Astrocyte of the spinal cord (primary cell): ENCODE data around the gene GPR35.

Source experiments
- DNase-seq: peaks from one replicate; pipeline ENCODE4 v3.0.0; 2011; ENCODE audit warnings: low read depth, low spot score
- H3K4me3 ChIP-seq: 2 replicates; pipeline ENCODE4 v1.5.1; 2011; ENCODE audit warnings: low read depth, mild to moderate bottlenecking, low read length, moderate library complexity
- in situ Hi-C: cut with HindIII; loops from 2 replicates; pipeline ENCODE4 v1.10.0; 2017; ENCODE audit warnings: low sequenced_read_pairs
- TF ChIP-seq, protein P1 (sequence below): IDR thresholded peaks from 2 replicates; pipeline ENCODE4 v1.5.1; 2012; ENCODE audit warnings: low read depth, mild to moderate bottlenecking, low read length, inconsistent platforms

Gene GPR35

DNA sequence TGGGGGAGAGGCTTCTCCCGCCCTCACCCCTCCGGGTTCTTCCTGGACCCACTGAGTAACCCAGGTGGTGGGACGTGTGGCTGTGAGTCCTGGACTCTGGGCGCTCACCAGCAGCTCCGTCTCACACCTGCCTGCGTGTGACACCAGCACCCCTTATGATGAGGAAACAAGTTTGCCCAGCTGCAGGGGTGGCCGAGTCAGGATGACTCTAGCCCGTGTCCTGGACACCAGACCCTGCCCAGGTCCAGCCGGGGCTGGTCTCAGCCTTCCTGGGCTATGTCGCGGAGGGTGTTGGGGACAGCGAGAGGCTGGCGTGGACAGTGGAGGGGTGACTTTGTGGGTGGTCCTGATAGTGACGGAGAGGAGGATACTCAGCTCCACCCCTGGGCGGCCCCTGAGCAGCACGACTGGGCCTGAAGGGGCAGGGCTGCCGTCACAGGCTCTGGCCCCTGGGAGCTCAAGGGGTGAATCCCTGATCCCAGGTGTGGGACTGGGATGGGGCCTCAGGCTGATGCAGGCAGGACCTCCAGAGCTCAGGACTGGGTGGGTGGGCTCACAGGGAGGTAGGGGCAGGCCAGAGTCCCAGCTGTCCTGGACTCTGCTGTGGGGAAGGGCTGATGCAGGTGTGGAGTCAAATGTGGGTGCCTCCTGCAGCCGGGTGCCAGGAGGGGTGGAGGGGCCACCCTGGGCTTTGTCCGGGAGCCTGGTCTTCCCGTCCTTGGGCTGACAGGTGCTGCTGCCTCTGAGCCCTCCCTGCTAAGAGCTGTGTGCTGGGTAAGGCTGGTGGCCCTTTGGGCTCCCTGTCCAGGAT, 3.7 kb downstream of the GPR35 start:
- DNase-seq: no peak

DNA sequence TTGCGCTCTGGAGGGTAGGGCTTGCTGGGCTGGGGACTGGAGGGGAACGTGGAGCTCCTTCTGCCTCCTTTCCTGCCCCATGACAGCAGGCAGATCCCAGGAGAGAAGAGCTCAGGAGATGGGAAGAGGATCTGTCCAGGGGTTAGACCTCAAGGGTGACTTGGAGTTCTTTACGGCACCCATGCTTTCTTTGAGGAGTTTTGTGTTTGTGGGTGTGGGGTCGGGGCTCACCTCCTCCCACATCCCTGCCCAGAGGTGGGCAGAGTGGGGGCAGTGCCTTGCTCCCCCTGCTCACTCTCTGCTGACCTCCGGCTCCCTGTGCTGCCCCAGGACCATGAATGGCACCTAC, 4.3 kb downstream of the GPR35 start:
- no peak for DNase-seq
- H3K4me3 ChIP-seq: no peak overlapping the region
- in situ Hi-C loops: no loop called here
- TF ChIP-seq, protein P1, sequence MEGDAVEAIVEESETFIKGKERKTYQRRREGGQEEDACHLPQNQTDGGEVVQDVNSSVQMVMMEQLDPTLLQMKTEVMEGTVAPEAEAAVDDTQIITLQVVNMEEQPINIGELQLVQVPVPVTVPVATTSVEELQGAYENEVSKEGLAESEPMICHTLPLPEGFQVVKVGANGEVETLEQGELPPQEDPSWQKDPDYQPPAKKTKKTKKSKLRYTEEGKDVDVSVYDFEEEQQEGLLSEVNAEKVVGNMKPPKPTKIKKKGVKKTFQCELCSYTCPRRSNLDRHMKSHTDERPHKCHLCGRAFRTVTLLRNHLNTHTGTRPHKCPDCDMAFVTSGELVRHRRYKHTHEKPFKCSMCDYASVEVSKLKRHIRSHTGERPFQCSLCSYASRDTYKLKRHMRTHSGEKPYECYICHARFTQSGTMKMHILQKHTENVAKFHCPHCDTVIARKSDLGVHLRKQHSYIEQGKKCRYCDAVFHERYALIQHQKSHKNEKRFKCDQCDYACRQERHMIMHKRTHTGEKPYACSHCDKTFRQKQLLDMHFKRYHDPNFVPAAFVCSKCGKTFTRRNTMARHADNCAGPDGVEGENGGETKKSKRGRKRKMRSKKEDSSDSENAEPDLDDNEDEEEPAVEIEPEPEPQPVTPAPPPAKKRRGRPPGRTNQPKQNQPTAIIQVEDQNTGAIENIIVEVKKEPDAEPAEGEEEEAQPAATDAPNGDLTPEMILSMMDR: no peak

More for the DNA sequence above, 3.7 kb downstream of the GPR35 start:
- TF ChIP-seq, protein P1: no peak
- H3K4me3 ChIP-seq: no peak overlapping the region
- in situ Hi-C loops: no loop called here

DNA sequence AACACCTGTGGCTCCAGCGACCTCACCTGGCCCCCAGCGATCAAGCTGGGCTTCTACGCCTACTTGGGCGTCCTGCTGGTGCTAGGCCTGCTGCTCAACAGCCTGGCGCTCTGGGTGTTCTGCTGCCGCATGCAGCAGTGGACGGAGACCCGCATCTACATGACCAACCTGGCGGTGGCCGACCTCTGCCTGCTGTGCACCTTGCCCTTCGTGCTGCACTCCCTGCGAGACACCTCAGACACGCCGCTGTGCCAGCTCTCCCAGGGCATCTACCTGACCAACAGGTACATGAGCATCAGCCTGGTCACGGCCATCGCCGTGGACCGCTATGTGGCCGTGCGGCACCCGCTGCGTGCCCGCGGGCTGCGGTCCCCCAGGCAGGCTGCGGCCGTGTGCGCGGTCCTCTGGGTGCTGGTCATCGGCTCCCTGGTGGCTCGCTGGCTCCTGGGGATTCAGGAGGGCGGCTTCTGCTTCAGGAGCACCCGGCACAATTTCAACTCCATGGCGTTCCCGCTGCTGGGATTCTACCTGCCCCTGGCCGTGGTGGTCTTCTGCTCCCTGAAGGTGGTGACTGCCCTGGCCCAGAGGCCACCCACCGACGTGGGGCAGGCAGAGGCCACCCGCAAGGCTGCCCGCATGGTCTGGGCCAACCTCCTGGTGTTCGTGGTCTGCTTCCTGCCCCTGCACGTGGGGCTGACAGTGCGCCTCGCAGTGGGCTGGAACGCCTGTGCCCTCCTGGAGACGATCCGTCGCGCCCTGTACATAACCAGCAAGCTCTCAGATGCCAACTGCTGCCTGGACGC, 4.9 kb downstream of the GPR35 start:
- no peak overlapping the region for H3K4me3 ChIP-seq
- in situ Hi-C loops: no loop called here
- DNase-seq: no peak
- TF ChIP-seq, protein P1: no peak

DNA sequence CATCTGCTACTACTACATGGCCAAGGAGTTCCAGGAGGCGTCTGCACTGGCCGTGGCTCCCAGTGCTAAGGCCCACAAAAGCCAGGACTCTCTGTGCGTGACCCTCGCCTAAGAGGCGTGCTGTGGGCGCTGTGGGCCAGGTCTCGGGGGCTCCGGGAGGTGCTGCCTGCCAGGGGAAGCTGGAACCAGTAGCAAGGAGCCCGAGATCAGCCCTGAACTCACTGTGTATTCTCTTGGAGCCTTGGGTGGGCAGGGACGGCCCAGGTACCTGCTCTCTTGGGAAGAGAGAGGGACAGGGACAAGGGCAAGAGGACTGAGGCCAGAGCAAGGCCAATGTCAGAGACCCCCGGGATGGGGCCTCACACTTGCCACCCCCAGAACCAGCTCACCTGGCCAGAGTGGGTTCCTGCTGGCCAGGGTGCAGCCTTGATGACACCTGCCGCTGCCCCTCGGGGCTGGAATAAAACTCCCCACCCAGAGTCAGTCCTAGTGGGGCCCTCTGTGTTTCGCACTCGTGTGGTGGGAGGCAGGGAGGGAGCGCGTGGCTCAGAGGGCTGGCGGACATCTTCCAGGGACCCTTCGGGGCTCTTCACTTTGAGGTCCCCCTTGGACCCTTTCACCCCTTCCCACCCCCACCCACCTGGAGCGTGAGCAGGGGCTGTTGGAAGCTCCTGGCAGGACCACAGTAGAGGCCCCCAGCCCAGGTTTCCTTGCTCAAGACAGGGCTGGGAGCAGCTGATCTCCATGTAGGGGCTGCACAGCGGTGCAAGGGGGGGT, 5.7 kb downstream of the GPR35 start:
- in situ Hi-C loops: no loop called here
- no peak overlapping the region for H3K4me3 ChIP-seq
- DNase-seq: no peak
- TF ChIP-seq, protein P1: no peak

DNA sequence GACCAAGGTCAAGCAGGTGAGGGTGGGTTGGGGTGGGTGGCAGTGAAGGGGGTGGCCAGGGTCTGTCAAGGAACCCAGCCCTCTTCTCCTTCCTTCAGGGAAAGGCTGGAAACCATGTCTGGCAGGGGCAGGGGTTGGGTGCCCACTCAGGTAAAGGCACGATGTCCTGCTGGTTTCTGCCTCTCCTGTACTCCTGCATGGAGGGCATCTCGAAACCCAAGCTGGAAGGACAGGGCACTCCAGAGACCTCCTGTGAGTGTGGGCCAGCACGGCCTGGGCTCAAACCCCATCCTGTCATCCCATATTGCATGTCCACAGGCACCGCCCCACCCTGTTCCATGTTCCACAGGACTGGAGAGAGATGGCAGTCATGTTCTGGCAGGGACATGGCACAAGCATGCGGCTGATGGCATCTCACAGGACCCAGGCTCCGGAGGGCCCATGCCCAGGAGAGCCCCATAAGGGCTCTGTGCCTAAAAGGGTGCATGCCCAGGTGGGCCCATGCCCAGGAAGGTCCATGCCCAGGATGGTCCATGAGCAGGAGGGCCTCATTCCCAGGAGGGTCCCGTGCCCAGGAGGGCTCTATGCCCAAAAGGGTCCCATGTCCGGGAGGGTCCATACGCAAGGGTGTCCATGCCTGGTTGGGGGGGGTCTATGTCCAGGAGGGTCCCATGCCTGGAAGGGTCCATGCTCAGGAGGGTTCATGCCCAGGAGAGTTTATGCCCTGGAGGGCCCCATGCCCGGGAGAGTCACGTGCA, 6.4 kb downstream of the GPR35 start:
- DNase-seq: no peak
- TF ChIP-seq, protein P1: no peak
- H3K4me3 ChIP-seq: no peak overlapping the region
- in situ Hi-C loops: no loop called here

DNA sequence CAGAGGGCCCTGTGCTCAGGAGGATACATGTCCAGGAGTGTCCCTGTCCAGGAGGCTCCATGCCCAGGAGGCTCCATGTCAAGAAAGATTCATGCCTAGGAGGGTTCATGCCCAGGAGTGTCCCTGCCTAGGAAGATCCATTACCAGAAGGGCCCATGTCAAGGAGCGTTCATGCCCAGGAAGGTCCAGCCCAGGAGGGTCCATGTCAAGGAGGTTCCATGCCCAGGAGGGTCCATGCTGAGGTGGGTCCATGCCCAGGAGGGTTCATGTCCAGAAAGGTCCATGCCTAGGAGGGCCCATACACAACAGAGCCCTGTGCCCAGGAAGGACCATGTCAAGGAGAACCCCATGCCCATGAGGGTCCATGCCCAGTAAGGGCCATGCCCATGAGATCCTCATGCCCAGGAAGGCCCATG, 7.0 kb downstream of the GPR35 start:
- in situ Hi-C loops: no loop called here
- TF ChIP-seq, protein P1: no peak
- no peak overlapping the region for H3K4me3 ChIP-seq
- DNase-seq: no peak
